Stimulated activated CD4-positive, alpha-beta T cell treated with anti-CD3 and anti-CD28 coated beads, TNF-alpha, amount 100 ng/mL, for 4 hours (primary cell): ENCODE measurements around the gene ZNF619.

Experiments
- DNase-seq, 3 experiments: peaks; one replicate each; pipeline ENCODE4 v3.0.0-alpha.2; 2020; ENCODE audit warnings: low read depth in 3 of 3

ZNF619 gene

GRCh38 chr3:40465456-40465855, 11.5 kb upstream of the ZNF619 start:
- DNase-seq = no peak

- DNase-seq = no peak
These were observed 8.9 kb upstream of the ZNF619 start for GRCh38 chr3:40468018-40468417.

- no peak for DNase-seq
These were observed 6.2 kb upstream of the ZNF619 start for GRCh38 chr3:40470701-40471100.

- DNase-seq = no peak
These were observed 744 bp downstream of the ZNF619 start for GRCh38 chr3:40477666-40478065.

- no peak for DNase-seq
These were observed 10.2 kb downstream of the ZNF619 start for GRCh38 chr3:40487172-40487571.

GRCh38 chr3:40490916-40491315, 14.0 kb downstream of the ZNF619 start:
- no peak for DNase-seq

- no peak for DNase-seq
These were observed 17.8 kb downstream of the ZNF619 start for GRCh38 chr3:40494698-40495097.

GRCh38 chr3:40497288-40497687, 20.4 kb downstream of the ZNF619 start:
- DNase-seq = no peak

GRCh38 chr3:40499952-40500351, 23.0 kb downstream of the ZNF619 start:
- DNase-seq = no peak

GRCh38 chr3:40502034-40502433, 25.1 kb downstream of the ZNF619 start:
- no peak for DNase-seq

- DNase-seq = no peak
These were observed 27.9 kb downstream of the ZNF619 start for GRCh38 chr3:40504636-40505430.

- DNase-seq = peak; percentile 20 to 31 (median 22)
These were observed 28.9 kb downstream of the ZNF619 start, which contains the start of gene ZNF620 for GRCh38 chr3:40505599-40506462. ZNF620 (plus strand) TSS chr3:40506039; CDS start chr3:40506353, 314 bp downstream.

GRCh38 chr3:40511031-40511718, 34.3 kb downstream of the ZNF619 start:
- DNase-seq = no peak

GRCh38 chr3:40516201-40516600, 39.3 kb downstream of the ZNF619 start:
- no peak for DNase-seq

GRCh38 chr3:40518067-40518466, 41.1 kb downstream of the ZNF619 start:
- no peak for DNase-seq

- DNase-seq = no peak
These were observed 41.9 kb downstream of the ZNF619 start for GRCh38 chr3:40518848-40519247.

- no peak for DNase-seq
These were observed 44.3 kb downstream of the ZNF619 start for GRCh38 chr3:40521254-40521653.

- DNase-seq = no peak
These were observed 46.9 kb downstream of the ZNF619 start for GRCh38 chr3:40523781-40524180.

- DNase-seq = no peak
These were observed 47.3 kb downstream of the ZNF619 start for GRCh38 chr3:40524222-40524567.

- peak; percentile 62 to 66 (median 66) for DNase-seq
These were observed 47.8 kb downstream of the ZNF619 start, which contains the start of gene ZNF621 for GRCh38 chr3:40524568-40525285. ZNF621 (plus strand) TSS chr3:40524960; CDS start chr3:40525841, 881 bp downstream.

GRCh38 chr3:40528426-40528825, 51.5 kb downstream of the ZNF619 start:
- DNase-seq = no peak
